Heart left ventricle (tissue), 16 donors: ENCODE measurements around the gene SLC6A3. TPM values are rescaled to one million over a fixed set of nuclear protein-coding genes. Genes with fewer than 3 reads are reported as not detected.

Experiments used
- ATAC-seq, 4 donors: fragments of 200-7000 bp; cut with Tn5 transposase; one replicate each; pipeline ENCODE4 v1.9.1; 2020 to 2022; ENCODE audit warnings: moderate library complexity in 4 of 4, mild to moderate bottlenecking in 3 of 4, moderate number of reproducible peaks in 1 of 4
- DNase-seq, 5 donors: peaks; one replicate each; pipeline ENCODE4 v3.0.0-alpha.2; 2020
- H3K27ac ChIP-seq, 12 donors: fragments of 200-600 bp; sonication (generic) in 4 of 12; one replicate each; pipeline versions ENCODE4 v1.5.0 to v1.8.0; 2016 to 2022; ENCODE audit warnings: mild to moderate bottlenecking in 2 of 12
- H3K27me3 ChIP-seq, 9 donors: fragments of 200-600 bp; sonication (generic) in 2 of 9; one replicate each; pipeline versions ENCODE4 v1.5.1 to v1.8.0; 2016 to 2022; ENCODE audit warnings: mild to moderate bottlenecking in 3 of 9
- H3K36me3 ChIP-seq, 9 donors: fragments of 200-600 bp; sonication (generic) in 2 of 9; one replicate each; pipeline versions ENCODE4 v1.5.0 to v1.8.0; 2018 to 2022; ENCODE audit warnings: mild to moderate bottlenecking in 2 of 9
- H3K4me1 ChIP-seq, 12 donors: fragments of 200-600 bp; sonication (generic) in 4 of 12; one replicate each; pipeline versions ENCODE4 v1.5.0 to v1.8.0; 2016 to 2022; ENCODE audit warnings: mild to moderate bottlenecking in 3 of 12
- H3K4me3 ChIP-seq, 12 donors: fragments of 200-600 bp; sonication (generic) in 4 of 12; one replicate each; pipeline versions ENCODE4 v1.5.0 to v1.8.0; 2017 to 2022; ENCODE audit warnings: mild to moderate bottlenecking in 9 of 12, moderate library complexity in 4 of 12
- H3K9me3 ChIP-seq, 12 donors: fragments of 200-600 bp; sonication (generic) in 4 of 12; one replicate each; pipeline versions ENCODE4 v1.5.0 to v1.8.0; 2016 to 2022; ENCODE audit warnings: mild to moderate bottlenecking in 1 of 12
- POLR2A ChIP-seq, 2 donors: fragments of 450-650 bp; IDR thresholded peaks; one replicate each; pipeline ENCODE4 v1.6.1; 2017; ENCODE audit warnings: antibody characterized with exemption in 2 of 2, mild to moderate bottlenecking in 2 of 2, moderate library complexity in 2 of 2
- WGBS, 4 donors: extraction: QIAGEN DNeasy Blood & Tissue Kit in 2 of 4; methylation state at CpG; one replicate each; pipeline versions ENCODE4 v1.1.5 to v1.1.7; 2013 to 2018; 5-methylcytosine and 5-hydroxymethylcytosine counted together
- intact Hi-C, 10 donors: fragments of 100-400 bp; cut with DNase I; formaldehyde crosslinking; loops; one replicate each; pipeline versions ENCODE4 v1.11.1 to v1.14.2; 2022
- polyA plus RNA-seq, 2 donors: library from polyadenylated mRNA; stranded (reverse); fragments of 200-250 nt; gene quantifications; one replicate each; pipeline ENCODE4 v1.2.3, GENCODE V29; 2013
- total RNA-seq, 9 donors: library from RNA; depleted of rRNA in 2 of 9; stranded (reverse); fragments of >200 nt in 2 of 9; fragmentation: NEBNext Ultra II Directional in 3 of 9; extraction: Animal tissue kit (Norgen Biotek cat#: 25700) in 3 of 9; gene quantifications; one replicate each; pipeline versions ENCODE4 v1.1.0 to v1.2.4, GENCODE V29; 2016 to 2023
- TF ChIP-seq, protein P1 (sequence below), 12 donors: fragments of 200-600 bp; sonication (generic) in 4 of 12; IDR thresholded peaks; one replicate each; pipeline versions ENCODE4 v1.5.0 to v1.8.0; 2018 to 2022; ENCODE audit warnings: antibody characterized with exemption in 12 of 12, mild to moderate bottlenecking in 5 of 12
- donor health status: ischemic (EF 13 %, LVEDD 7.1; RV severe dilation, severe dysfunction).
- donor health status: healthy with polysubstance abuse.
- donor health status: DM: no; HTN: yes; CAD: no.
- donor health status: DM: no; HTN: no; CAD: no.
- donor health status: ischemic (EF 25% LVEDD 6.9; RV normal size, moderate dysfunction).
- donor health status: ischemic (EF 25% LVEDD 5.7; RV mildly dilated, moderate dysfunction).
- donor health status: healthy.
- donor health status: DM: yes; HTN: yes; CAD: no.
- donor health status: ischemic (EF 35%, LVEDD 5.7; RV mildly dilated, moderate dysfunction).
- donor health status: nonischemic (EF 11% LVEDD 7.7; RV severe dilation, severe dysfunction).
- donor health status: DM: yes; HTN: yes; CAD: no.
- donor health status: PGD.
- donor health status: ischemic (EF 29% LVEDD 5.4; RV normal size, mild dysfunction).
- donor health status: nonischemic (EF 23%, LVEDD 6.1; RV moderate dilation, normal function).

SLC6A3 gene
- total and polyA plus RNA-seq, 11 donors, result 0.06 to 0.29 (median 0.11) TPM; not detected in 7

DNA sequence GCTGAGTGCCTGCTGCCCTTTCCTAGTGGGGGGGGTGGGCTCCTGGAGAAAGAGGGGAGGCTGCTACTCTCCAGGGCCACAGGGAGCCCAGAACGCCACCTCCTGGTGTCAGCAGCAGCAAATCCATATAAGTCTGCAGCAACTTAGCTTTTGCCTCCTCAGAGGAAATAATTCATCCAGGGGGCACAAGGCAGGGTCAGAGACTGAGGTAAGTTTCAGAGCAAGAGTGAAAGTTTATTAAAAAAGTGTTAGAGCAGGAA lies 96.3 kb downstream of the SLC6A3 start:
- H3K9me3 ChIP-seq, result no peaks in the 10 kb centered on the region
- WGBS, 4 donors, result 55 to 80% (median 64%) methylated on average over 1 of the region's 1 CpG
- TF ChIP-seq, protein P1, sequence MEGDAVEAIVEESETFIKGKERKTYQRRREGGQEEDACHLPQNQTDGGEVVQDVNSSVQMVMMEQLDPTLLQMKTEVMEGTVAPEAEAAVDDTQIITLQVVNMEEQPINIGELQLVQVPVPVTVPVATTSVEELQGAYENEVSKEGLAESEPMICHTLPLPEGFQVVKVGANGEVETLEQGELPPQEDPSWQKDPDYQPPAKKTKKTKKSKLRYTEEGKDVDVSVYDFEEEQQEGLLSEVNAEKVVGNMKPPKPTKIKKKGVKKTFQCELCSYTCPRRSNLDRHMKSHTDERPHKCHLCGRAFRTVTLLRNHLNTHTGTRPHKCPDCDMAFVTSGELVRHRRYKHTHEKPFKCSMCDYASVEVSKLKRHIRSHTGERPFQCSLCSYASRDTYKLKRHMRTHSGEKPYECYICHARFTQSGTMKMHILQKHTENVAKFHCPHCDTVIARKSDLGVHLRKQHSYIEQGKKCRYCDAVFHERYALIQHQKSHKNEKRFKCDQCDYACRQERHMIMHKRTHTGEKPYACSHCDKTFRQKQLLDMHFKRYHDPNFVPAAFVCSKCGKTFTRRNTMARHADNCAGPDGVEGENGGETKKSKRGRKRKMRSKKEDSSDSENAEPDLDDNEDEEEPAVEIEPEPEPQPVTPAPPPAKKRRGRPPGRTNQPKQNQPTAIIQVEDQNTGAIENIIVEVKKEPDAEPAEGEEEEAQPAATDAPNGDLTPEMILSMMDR (IDR thresholded peaks at IDR 0.05), result no peak
- no peak for TF ChIP-seq POLR2A (IDR thresholded peaks at IDR 0.05)
- DNase-seq, result no peak
- no peak overlapping the region for H3K27ac ChIP-seq
- no peaks in the 10 kb centered on the region for H3K27me3 ChIP-seq
- H3K4me1 ChIP-seq, result peaks cover 0 to 17% (median 12%) of the 10 kb centered on the region in 12 donors
- intact Hi-C loops, result loop anchor here in 2 of 10 donors (10.0 kb wide), 2 partner anchors 296 to 456 kb away; partner anchors contain the start of gene NDUFS6 (in 1 of the 2)
- H3K4me3 ChIP-seq, result no peak overlapping the region
- ATAC-seq, result no peak
- H3K36me3 ChIP-seq, result no peaks in the 10 kb centered on the region

DNA sequence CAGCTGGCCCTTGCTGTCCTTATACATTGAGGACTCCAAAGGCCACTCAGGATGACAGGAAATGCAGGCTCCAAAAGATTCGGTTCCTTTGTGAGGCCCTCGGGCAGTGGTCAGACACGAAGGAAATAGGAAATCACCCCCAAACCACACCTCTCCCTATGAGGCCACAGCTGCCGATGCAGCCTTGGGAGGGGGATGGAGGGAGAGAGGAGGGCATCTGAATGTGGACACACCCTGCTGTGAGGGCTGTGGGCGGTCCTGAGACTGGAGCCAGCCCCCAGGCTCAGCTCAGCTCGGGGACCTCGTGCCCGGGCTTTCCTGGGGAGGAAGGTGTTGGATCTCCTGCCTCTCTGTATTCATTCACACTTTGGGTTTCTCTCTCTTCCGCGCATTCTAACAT lies 97.7 kb downstream of the SLC6A3 start:
- H3K4me3 ChIP-seq, result no peak overlapping the region
- peaks cover 0 to 25% (median 20%) of the 10 kb centered on the region in 12 donors for H3K4me1 ChIP-seq
- no peak for ATAC-seq
- no peaks in the 10 kb centered on the region for H3K27me3 ChIP-seq
- no peak for DNase-seq
- no peaks in the 10 kb centered on the region for H3K9me3 ChIP-seq
- 54 to 60% (median 54%) methylated on average over 10 of the region's 10 CpGs for WGBS, 4 donors
- no peak overlapping the region for H3K27ac ChIP-seq
- H3K36me3 ChIP-seq, result peaks cover 0 to 9% (median 3%) of the 10 kb centered on the region in 9 donors
- TF ChIP-seq POLR2A (IDR thresholded peaks at IDR 0.05), result no peak
- TF ChIP-seq, protein P1 (IDR thresholded peaks at IDR 0.05), result no peak
- intact Hi-C loops, result loop anchor here in 2 of 10 donors (10.0 kb wide), 2 partner anchors 297 to 457 kb away; partner anchors contain the start of gene NDUFS6 (in 1 of the 2)

DNA sequence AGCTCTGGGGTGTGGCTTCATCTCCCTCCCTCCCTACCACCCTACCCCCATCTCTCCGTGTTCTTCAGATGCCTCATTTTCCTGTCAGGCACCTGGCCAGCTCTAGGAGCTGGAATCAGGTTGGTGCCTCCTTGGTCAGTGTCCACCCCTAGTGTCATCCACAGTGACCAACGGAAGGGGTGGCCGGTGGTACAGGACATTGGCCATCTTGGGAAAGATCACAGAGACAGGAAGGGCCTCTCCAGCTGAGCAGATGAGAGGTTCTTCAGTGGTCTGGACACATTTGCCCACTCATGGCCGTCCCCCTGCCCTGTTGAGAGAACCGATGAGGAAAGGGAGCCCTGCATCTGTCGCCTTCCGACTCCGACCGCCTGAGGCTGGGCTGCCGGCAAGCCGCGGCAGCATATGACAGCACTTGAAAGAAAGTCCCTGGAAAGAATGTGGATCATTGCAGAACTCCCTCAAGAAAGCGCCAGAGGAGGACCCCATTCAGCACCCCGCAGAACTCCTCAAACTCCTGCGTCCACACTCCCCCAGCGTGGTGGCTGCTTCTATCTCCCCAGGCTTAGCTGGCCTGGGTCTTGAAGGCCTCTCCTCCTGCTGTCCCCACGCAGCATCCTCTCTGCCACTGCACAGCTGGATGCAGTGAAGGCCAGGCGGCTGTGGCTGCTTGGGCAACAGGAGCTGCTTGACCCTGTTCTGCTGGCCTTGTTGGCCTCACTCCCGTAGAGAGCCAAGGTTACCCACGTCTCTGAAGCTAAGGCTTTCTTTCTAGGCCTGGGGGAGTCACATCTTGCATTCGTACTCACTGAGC lies 98.4 kb downstream of the SLC6A3 start:
- Histone ChIP-seq H3K4me3 (no peak overlapping the region), H3K36me3 (peaks cover 0 to 16% (median 11%) of the 10 kb centered on the region in 9 donors), H3K27me3 (no peaks in the 10 kb centered on the region), H3K9me3 (no peaks in the 10 kb centered on the region), H3K27ac (no peak overlapping the region), H3K4me1 (peaks cover 0 to 25% (median 20%) of the 10 kb centered on the region in 12 donors)
- no peak for DNase-seq
- TF ChIP-seq POLR2A (IDR thresholded peaks at IDR 0.05), result no peak
- TF ChIP-seq, protein P1 (IDR thresholded peaks at IDR 0.05), result no peak
- ATAC-seq, result no peak
- WGBS, 4 donors, result 87 to 89% (median 87%) methylated on average over 21 of the region's 21 CpGs
- intact Hi-C loops, result loop anchor here in 2 of 10 donors (10.0 kb wide), 2 partner anchors 298 to 458 kb away; partner anchors contain the start of gene NDUFS6 (in 1 of the 2)

DNA sequence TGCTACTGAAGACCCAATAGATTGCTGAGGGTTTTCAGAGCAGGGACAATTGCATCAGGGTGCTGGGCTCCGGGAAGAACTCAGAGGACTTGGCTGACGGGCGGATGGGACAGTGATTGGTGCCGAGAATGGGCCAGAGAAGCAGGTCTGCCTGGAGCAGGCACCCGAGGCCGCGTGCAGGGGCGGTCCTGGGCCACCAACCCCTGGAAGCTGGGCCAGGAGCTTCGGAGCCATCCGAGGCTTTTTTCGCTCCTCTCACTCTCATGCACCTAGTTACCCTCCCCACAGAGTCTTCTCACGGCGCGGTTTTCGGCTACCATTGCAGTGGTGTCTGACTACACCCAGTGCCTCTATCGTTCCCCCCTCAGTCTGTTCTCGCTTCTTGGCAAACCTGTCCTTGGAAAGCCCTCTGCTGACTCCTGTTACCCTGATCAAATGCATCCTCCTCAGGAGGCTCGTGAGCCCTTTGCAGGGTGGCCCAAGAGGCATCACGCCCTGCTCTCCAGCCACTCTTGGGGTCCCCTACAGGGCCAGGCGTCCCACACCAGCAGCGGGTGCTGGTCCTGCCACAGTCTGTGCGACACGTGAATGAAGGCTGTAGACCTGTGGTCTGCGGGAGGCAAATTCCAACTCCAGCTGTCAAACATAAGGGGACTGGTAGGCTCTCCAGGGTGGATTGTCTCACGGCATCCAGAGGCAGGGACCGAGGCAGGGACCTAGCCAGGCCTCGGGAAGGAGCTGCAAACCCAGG lies 99.2 kb downstream of the SLC6A3 start:
- peak overlapping the region in 7 of 12 donors; percentile 83 to 94 (median 93) for H3K27ac ChIP-seq
- ATAC-seq (no peak), DNase-seq (no peak)
- WGBS, 4 donors, result 79 to 82% (median 80%) methylated on average over 26 to 27 of the region's 27 CpGs
- H3K4me3 ChIP-seq, result peak overlapping the region; percentile 78 to 100 (median 94)
- peaks cover 0 to 24% (median 19%) of the 10 kb centered on the region in 9 donors for H3K36me3 ChIP-seq
- H3K27me3 ChIP-seq, result no peaks in the 10 kb centered on the region
- TF ChIP-seq, protein P1 (IDR thresholded peaks at IDR 0.05), result no peak
- TF ChIP-seq POLR2A (IDR thresholded peaks at IDR 0.05), result no peak
- H3K4me1 ChIP-seq, result peaks cover 0 to 25% (median 20%) of the 10 kb centered on the region in 12 donors
- no peaks in the 10 kb centered on the region for H3K9me3 ChIP-seq
- intact Hi-C loops, result loop anchor here in 2 of 10 donors (2.0 to 10.0 kb wide), 3 partner anchors 179 to 459 kb away; partner anchors contain the start of gene NDUFS6 (in 1 of the 2)
